Anterior cingulate cortex (tissue), 58 donors: ENCODE results near the gene CAPN13.

ENCODE experiments used
- DNase-seq, 58 donors: peaks; one replicate each; lab custom pipeline; 2025; lab: John Stamatoyannopoulos, UW

The CAPN13 gene

GRCh38 chr2:30789670-30790210 is 17.5 kb downstream of the CAPN13 start:
- peak in 1 of 58 donors; percentile 25 for DNase-seq

- DNase-seq, result no peak
These were observed 20.1 kb downstream of the CAPN13 start for GRCh38 chr2:30786923-30787685.

GRCh38 chr2:30784682-30785081 is 22.6 kb downstream of the CAPN13 start:
- no peak for DNase-seq

- DNase-seq, result no peak
These were observed 25.2 kb downstream of the CAPN13 start for GRCh38 chr2:30781961-30782533.

- no peak for DNase-seq
These were observed 25.8 kb downstream of the CAPN13 start for GRCh38 chr2:30781451-30781850.

GRCh38 chr2:30780776-30781330 is 26.4 kb downstream of the CAPN13 start:
- no peak for DNase-seq

- no peak for DNase-seq
These were observed 28.6 kb downstream of the CAPN13 start for GRCh38 chr2:30778611-30779010.

- no peak for DNase-seq
These were observed 29.4 kb downstream of the CAPN13 start for GRCh38 chr2:30777661-30778505.

- no peak for DNase-seq
These were observed 30.2 kb downstream of the CAPN13 start for GRCh38 chr2:30776831-30777635.

- no peak for DNase-seq
These were observed 31.4 kb downstream of the CAPN13 start for GRCh38 chr2:30775833-30776232.

- no peak for DNase-seq
These were observed 35.1 kb downstream of the CAPN13 start for GRCh38 chr2:30772021-30772705.

GRCh38 chr2:30770816-30771576 is 36.2 kb downstream of the CAPN13 start:
- no peak for DNase-seq

- DNase-seq, result no peak
These were observed 37.3 kb downstream of the CAPN13 start for GRCh38 chr2:30769891-30770462.

- no peak for DNase-seq
These were observed 37.8 kb downstream of the CAPN13 start for GRCh38 chr2:30769481-30769780.

GRCh38 chr2:30768708-30769480 is 38.4 kb downstream of the CAPN13 start:
- DNase-seq, result no peak

GRCh38 chr2:30768036-30768686 is 39.1 kb downstream of the CAPN13 start:
- DNase-seq, result no peak

- DNase-seq, result no peak
These were observed 40.6 kb downstream of the CAPN13 start for GRCh38 chr2:30766666-30767065.
